Panc1 (cell line): ENCODE measurements around the gene MDM2. TPM values are rescaled to one million over a fixed set of nuclear protein-coding genes. Genes with fewer than 3 reads are reported as not detected.

Source experiments
- ATAC-seq: fragments of 200-7000 bp; cut with Tn5 transposase; 2 replicates; pipeline ENCODE4 v1.9.1; 2020; ENCODE audit warnings: mild to moderate bottlenecking, moderate library complexity
- BruUV-seq: library from RNA; stranded (reverse); fragments of 400-500 nt; replicated peaks from 2 replicates; lab custom pipeline; 2021; lab: Mats Ljungman, UMichigan
- CTCF ChIA-PET: fragments of 300-600 bp; sonication (Branson Sonifier 250); formaldehyde crosslinking; loops from one replicate; lab custom pipeline; 2022; ENCODE audit warnings: antibody characterized with exemption; lab: Charles Lee
- POLR2A ChIA-PET: fragments of 300-600 bp; sonication (Branson Sonifier 250); formaldehyde crosslinking; loops from one replicate; lab custom pipeline; 2022; ENCODE audit warnings: antibody characterized with exemption; lab: Charles Lee
- DNase-seq: peaks from one replicate; pipeline ENCODE4 v3.0.0-alpha.2; 2010; ENCODE audit warnings: low read depth, low spot score
- H3K27ac ChIP-seq: 2 replicates; pipeline ENCODE4 v1.5.1; 2011; ENCODE audit warnings: mild to moderate bottlenecking, low read length, inconsistent platforms
- H3K27me3 ChIP-seq: fragments of 200-500 bp; sonication (Bioruptor generic); 2 replicates; pipeline ENCODE4 v1.6.0; 2014; ENCODE audit warnings: low read length, inconsistent platforms; ENCODE audit not compliant: control insufficient read depth, insufficient read depth
- H3K36me3 ChIP-seq: fragments of 200-500 bp; sonication (Bioruptor generic); 2 replicates; pipeline ENCODE4 v1.5.1; 2014; ENCODE audit warnings: inconsistent platforms, mild to moderate bottlenecking, low read length, moderate library complexity; ENCODE audit not compliant: control insufficient read depth, insufficient read depth
- H3K4me1 ChIP-seq: 2 replicates; pipeline ENCODE4 v1.5.1; 2011; ENCODE audit warnings: inconsistent platforms, mild to moderate bottlenecking, low read length, moderate library complexity; ENCODE audit not compliant: control insufficient read depth, insufficient read depth
- H3K4me3 ChIP-seq, 2 experiments: 2 replicates each; pipeline ENCODE4 v1.5.1; 2011 to 2012; ENCODE audit warnings: low read depth in 2 of 2, low read length in 2 of 2, mild to moderate bottlenecking in 2 of 2, inconsistent platforms in 1 of 2, moderate library complexity in 1 of 2
- H3K9me3 ChIP-seq: fragments of 200-500 bp; sonication (Bioruptor generic); 2 replicates; pipeline ENCODE4 v1.5.1; 2014; ENCODE audit warnings: low read depth, mild to moderate bottlenecking, inconsistent platforms, low read length, moderate library complexity; ENCODE audit not compliant: control insufficient read depth, insufficient read depth
- POLR2AphosphoS5 ChIP-seq: IDR thresholded peaks from 2 replicates; pipeline ENCODE4 v1.6.1; 2012; ENCODE audit warnings: mild to moderate bottlenecking, low read depth, low read length, moderate library complexity
- SIN3A ChIP-seq: IDR thresholded peaks from 2 replicates; pipeline ENCODE4 v1.6.1; 2012; ENCODE audit warnings: low read depth, mild to moderate bottlenecking, low read length, moderate library complexity, borderline replicate concordance; ENCODE audit not compliant: insufficient read depth
- TCF7L2 ChIP-seq: IDR thresholded peaks from 2 replicates; pipeline ENCODE4 v1.6.1; 2011; ENCODE audit warnings: mild to moderate bottlenecking, low read depth, low read length, inconsistent platforms
- in situ Hi-C: cut with HindIII; loops from 2 replicates; pipeline ENCODE4 v1.10.0; 2016; ENCODE audit warnings: low sequenced_read_pairs, low pct_unique_long_range_greater_than_20kb
- intact Hi-C: fragments of 100-400 bp; cut with micrococcal nuclease; formaldehyde crosslinking; loops from one replicate; pipeline ENCODE4 v1.10.0; 2022; ENCODE audit not compliant: unreplicated experiment
- total RNA-seq: library from RNA; stranded (reverse); gene quantifications from one replicate; pipeline ENCODE4 v1.2.1, GENCODE V29; 2021; ENCODE audit not compliant: unreplicated experiment
- TF ChIP-seq, protein P1 (sequence below): fragments of 450-650 bp; IDR thresholded peaks from 2 replicates; pipeline ENCODE4 v1.5.1; 2017; ENCODE audit warnings: mild to moderate bottlenecking
- TF ChIP-seq, protein P2 (sequence below), 2 experiments: IDR thresholded peaks; 2 replicates each; pipeline ENCODE4 v1.6.1; 2011 to 2012; ENCODE audit warnings: low read depth in 2 of 2, control low read depth in 1 of 2, low read length in 1 of 2, mild to moderate bottlenecking in 1 of 2, moderate library complexity in 1 of 2; ENCODE audit not compliant: insufficient read depth in 1 of 2

The MDM2 gene
- total RNA-seq, 1 experiment from 2014 or later: 101 TPM

- ChIA-PET CTCF (no interaction called here), POLR2A (no interaction called here)
- DNase-seq (no peak), ATAC-seq (no peak)
- no TSS peak for BruUV-seq
- H3K4me1 ChIP-seq: no peaks in the 10 kb centered on the region
- H3K27ac ChIP-seq: no peak overlapping the region
- intact Hi-C loops (no loop called here), in situ Hi-C loops (no loop called here)
- H3K36me3 ChIP-seq: no peaks in the 10 kb centered on the region
- no peaks in the 10 kb centered on the region for H3K27me3 ChIP-seq
- no peaks in the 10 kb centered on the region for H3K9me3 ChIP-seq
- no peak for TF ChIP-seq SIN3A
- TF ChIP-seq, protein P1, sequence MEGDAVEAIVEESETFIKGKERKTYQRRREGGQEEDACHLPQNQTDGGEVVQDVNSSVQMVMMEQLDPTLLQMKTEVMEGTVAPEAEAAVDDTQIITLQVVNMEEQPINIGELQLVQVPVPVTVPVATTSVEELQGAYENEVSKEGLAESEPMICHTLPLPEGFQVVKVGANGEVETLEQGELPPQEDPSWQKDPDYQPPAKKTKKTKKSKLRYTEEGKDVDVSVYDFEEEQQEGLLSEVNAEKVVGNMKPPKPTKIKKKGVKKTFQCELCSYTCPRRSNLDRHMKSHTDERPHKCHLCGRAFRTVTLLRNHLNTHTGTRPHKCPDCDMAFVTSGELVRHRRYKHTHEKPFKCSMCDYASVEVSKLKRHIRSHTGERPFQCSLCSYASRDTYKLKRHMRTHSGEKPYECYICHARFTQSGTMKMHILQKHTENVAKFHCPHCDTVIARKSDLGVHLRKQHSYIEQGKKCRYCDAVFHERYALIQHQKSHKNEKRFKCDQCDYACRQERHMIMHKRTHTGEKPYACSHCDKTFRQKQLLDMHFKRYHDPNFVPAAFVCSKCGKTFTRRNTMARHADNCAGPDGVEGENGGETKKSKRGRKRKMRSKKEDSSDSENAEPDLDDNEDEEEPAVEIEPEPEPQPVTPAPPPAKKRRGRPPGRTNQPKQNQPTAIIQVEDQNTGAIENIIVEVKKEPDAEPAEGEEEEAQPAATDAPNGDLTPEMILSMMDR: no peak
- no peak for TF ChIP-seq POLR2AphosphoS5
- TF ChIP-seq TCF7L2: no peak
- TF ChIP-seq, protein P2, sequence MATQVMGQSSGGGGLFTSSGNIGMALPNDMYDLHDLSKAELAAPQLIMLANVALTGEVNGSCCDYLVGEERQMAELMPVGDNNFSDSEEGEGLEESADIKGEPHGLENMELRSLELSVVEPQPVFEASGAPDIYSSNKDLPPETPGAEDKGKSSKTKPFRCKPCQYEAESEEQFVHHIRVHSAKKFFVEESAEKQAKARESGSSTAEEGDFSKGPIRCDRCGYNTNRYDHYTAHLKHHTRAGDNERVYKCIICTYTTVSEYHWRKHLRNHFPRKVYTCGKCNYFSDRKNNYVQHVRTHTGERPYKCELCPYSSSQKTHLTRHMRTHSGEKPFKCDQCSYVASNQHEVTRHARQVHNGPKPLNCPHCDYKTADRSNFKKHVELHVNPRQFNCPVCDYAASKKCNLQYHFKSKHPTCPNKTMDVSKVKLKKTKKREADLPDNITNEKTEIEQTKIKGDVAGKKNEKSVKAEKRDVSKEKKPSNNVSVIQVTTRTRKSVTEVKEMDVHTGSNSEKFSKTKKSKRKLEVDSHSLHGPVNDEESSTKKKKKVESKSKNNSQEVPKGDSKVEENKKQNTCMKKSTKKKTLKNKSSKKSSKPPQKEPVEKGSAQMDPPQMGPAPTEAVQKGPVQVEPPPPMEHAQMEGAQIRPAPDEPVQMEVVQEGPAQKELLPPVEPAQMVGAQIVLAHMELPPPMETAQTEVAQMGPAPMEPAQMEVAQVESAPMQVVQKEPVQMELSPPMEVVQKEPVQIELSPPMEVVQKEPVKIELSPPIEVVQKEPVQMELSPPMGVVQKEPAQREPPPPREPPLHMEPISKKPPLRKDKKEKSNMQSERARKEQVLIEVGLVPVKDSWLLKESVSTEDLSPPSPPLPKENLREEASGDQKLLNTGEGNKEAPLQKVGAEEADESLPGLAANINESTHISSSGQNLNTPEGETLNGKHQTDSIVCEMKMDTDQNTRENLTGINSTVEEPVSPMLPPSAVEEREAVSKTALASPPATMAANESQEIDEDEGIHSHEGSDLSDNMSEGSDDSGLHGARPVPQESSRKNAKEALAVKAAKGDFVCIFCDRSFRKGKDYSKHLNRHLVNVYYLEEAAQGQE (IDR thresholded peaks at IDR 0.05; ENCODE audit: insufficient read depth in 1 of 2, low read depth in 2 of 2, low read length in 1 of 2): no peak
- H3K4me3 ChIP-seq: no peak overlapping the region
Observed at GRCh38 chr12:68871396-68871795, 63.4 kb downstream of the MDM2 start.

DNA sequence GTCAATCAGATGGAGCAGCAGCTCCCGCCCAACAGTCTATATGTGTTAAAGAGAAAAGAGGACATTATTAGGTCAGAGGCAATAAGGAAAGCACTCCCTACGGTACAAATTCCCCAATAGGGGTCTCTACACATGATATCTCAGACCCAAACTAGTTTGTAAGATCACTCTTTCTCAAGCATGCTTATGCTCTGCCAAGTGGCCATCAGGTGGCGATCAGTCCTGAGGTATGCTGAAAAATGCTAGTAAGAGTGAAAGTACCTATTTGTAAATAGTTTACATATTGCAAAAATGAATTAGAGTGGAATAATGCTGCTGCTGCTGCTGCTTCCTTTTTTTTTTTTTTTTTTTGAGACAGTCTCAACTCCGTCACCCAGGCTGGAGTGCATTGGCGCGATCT, 63.9 kb downstream of the MDM2 start:
- no peaks in the 10 kb centered on the region for H3K27me3 ChIP-seq
- no peak for ATAC-seq
- H3K4me3 ChIP-seq: no peak overlapping the region
- BruUV-seq: no TSS peak
- no peak for TF ChIP-seq TCF7L2
- TF ChIP-seq, protein P1: peak; percentile 54
- TF ChIP-seq POLR2AphosphoS5: no peak
- TF ChIP-seq, protein P2 (IDR thresholded peaks at IDR 0.05; ENCODE audit: insufficient read depth in 1 of 2, low read depth in 2 of 2, low read length in 1 of 2): no peak
- no peak for TF ChIP-seq SIN3A
- ChIA-PET POLR2A (no interaction called here), CTCF (no interaction called here)
- no peak overlapping the region for H3K27ac ChIP-seq
- no peak for DNase-seq
- no peaks in the 10 kb centered on the region for H3K4me1 ChIP-seq
- intact Hi-C loops: no loop called here
- H3K9me3 ChIP-seq: no peaks in the 10 kb centered on the region
- H3K36me3 ChIP-seq: no peaks in the 10 kb centered on the region
- in situ Hi-C loops: no loop called here
